Endothelial cell of umbilical vein (primary cell): ENCODE measurements around the gene CRTC1. TPM values are rescaled to one million over a fixed set of nuclear protein-coding genes. Genes with fewer than 3 reads are reported as not detected.

ENCODE experiments used
- BruUV-seq: library from RNA; stranded (reverse); fragments of 400-500 nt; replicated peaks from 2 replicates; lab custom pipeline; 2021; lab: Mats Ljungman, UMichigan
- CTCF ChIA-PET: fragments of 300-600, 350-600 bp; sonication (Branson Sonifier 250); formaldehyde crosslinking; loops from one replicate; lab custom pipeline; 2021; ENCODE audit warnings: antibody characterized with exemption, inconsistent platforms; lab: Charles Lee
- POLR2A ChIA-PET: fragments of 300-600, 350-600 bp; sonication (Branson Sonifier 250); formaldehyde crosslinking; loops from one replicate; lab custom pipeline; 2021; ENCODE audit warnings: antibody characterized with exemption, inconsistent platforms; lab: Charles Lee
- DNase-seq: peaks from one replicate; pipeline ENCODE4 v3.0.0-alpha.2; 2011; ENCODE audit warnings: low read depth, low spot score
- FAIRE-seq: peaks from 2 replicates; lab custom pipeline; 2011; peaks lifted over from hg19 to GRCh38; lab: Jason Lieb, UNC
- H2AFZ ChIP-seq: 2 replicates; pipeline ENCODE4 v1.6.0; 2012; ENCODE audit warnings: low read depth, low read length, control low read depth, inconsistent platforms
- H3K27ac ChIP-seq: 2 replicates; pipeline ENCODE4 v1.5.1; 2011; ENCODE audit warnings: low read depth, mild to moderate bottlenecking, control low read depth, low read length, moderate library complexity; ENCODE audit not compliant: insufficient read depth
- H3K27me3 ChIP-seq, 2 experiments: 2 replicates each; pipeline versions ENCODE4 v1.6.0 to v1.6.1; 2011; ENCODE audit warnings: low read length in 2 of 2, mixed read lengths in 1 of 2; ENCODE audit not compliant: control insufficient read depth in 2 of 2, insufficient read depth in 2 of 2
- H3K36me3 ChIP-seq, 2 experiments: 2 replicates in 1 of 2; 3 replicates in 1 of 2; pipeline ENCODE4 v1.5.1; 2011; ENCODE audit warnings: low read length in 2 of 2, mild to moderate bottlenecking in 1 of 2, moderate library complexity in 1 of 2; ENCODE audit not compliant: control insufficient read depth in 2 of 2, insufficient read depth in 2 of 2; ENCODE audit errors: extremely low read depth in 1 of 2
- H3K4me1 ChIP-seq: 3 replicates; pipeline ENCODE4 v1.5.1; 2011; ENCODE audit warnings: mild to moderate bottlenecking, low read length; ENCODE audit not compliant: control insufficient read depth, insufficient read depth; ENCODE audit errors: extremely low read depth
- H3K4me2 ChIP-seq: 2 replicates; pipeline ENCODE4 v1.6.1; 2011; ENCODE audit warnings: low read length, control low read depth, mixed read lengths; ENCODE audit not compliant: insufficient read depth
- H3K4me3 ChIP-seq, 3 experiments: fragments of 200-600 bp in 1 of 3; sonication (generic), shearing (Covaris generic) in 1 of 3; replicated peaks in 1 of 3; 2 replicates each; pipeline ENCODE4 v1.5.1; 2011 to 2016; ENCODE audit warnings: control low read depth in 3 of 3, low read length in 3 of 3, mild to moderate bottlenecking in 2 of 3, inconsistent platforms in 1 of 3, low read depth in 1 of 3, moderate library complexity in 1 of 3; ENCODE audit not compliant: insufficient read depth in 1 of 3
- H3K79me2 ChIP-seq: 2 replicates; pipeline ENCODE4 v1.6.0; 2012; ENCODE audit warnings: low read length, inconsistent platforms; ENCODE audit not compliant: control insufficient read depth, insufficient read depth
- H3K9ac ChIP-seq: replicated peaks from 2 replicates; pipeline ENCODE3; 2011; ENCODE audit warnings: low read length, control low read depth; ENCODE audit not compliant: insufficient read depth; ENCODE audit errors: extremely low read depth
- H3K9me1 ChIP-seq: replicated peaks from 3 replicates; pipeline ENCODE4 v1.6.0; 2011; ENCODE audit warnings: mild to moderate bottlenecking, low read length; ENCODE audit not compliant: control insufficient read depth, insufficient read depth; ENCODE audit errors: extremely low read depth
- H3K9me3 ChIP-seq: replicated peaks from 2 replicates; pipeline ENCODE4 v1.5.1; 2012; ENCODE audit warnings: low read length, inconsistent platforms; ENCODE audit not compliant: control insufficient read depth, insufficient read depth
- H4K20me1 ChIP-seq: replicated peaks from 2 replicates; pipeline ENCODE3; 2011; ENCODE audit warnings: mild to moderate bottlenecking, low read length; ENCODE audit not compliant: control insufficient read depth, insufficient read depth; ENCODE audit errors: extremely low read depth
- CTCF ChIP-seq, 2 donors: IDR thresholded peaks; 1 replicate in 1 of 2; 2 replicates in 1 of 2; pipeline ENCODE4 v1.5.1; 2011; ENCODE audit warnings: low read length in 2 of 2, mild to moderate bottlenecking in 2 of 2, moderate library complexity in 2 of 2, control low read depth in 1 of 2, inconsistent platforms in 1 of 2, low read depth in 1 of 2; ENCODE audit not compliant: insufficient read depth in 1 of 2; ENCODE audit errors: extremely low read depth in 1 of 2
- EZH2 ChIP-seq: IDR thresholded peaks from 2 replicates; pipeline ENCODE4 v1.6.1; 2012; ENCODE audit warnings: borderline replicate concordance, low read depth, mild to moderate bottlenecking, moderate library complexity, low read length, inconsistent platforms; ENCODE audit not compliant: severe bottlenecking
- FOS ChIP-seq: IDR thresholded peaks from 2 replicates; pipeline ENCODE4 v1.6.1; 2011; ENCODE audit warnings: mild to moderate bottlenecking, low read length, moderate library complexity, borderline replicate concordance; ENCODE audit not compliant: insufficient read depth
- GATA2 ChIP-seq: IDR thresholded peaks from 2 replicates; pipeline ENCODE4 v1.7.0; 2011; ENCODE audit warnings: low read depth, mild to moderate bottlenecking, moderate library complexity, mixed read lengths, low read length; ENCODE audit not compliant: insufficient read length, insufficient read depth
- JUN ChIP-seq: IDR thresholded peaks from 2 replicates; pipeline ENCODE4 v1.6.1; 2011; ENCODE audit warnings: borderline replicate concordance, low read depth; ENCODE audit not compliant: insufficient read length, insufficient read depth
- MAX ChIP-seq: IDR thresholded peaks from 2 replicates; pipeline ENCODE4 v1.6.1; 2011; ENCODE audit not compliant: insufficient read depth, insufficient read length
- MYC ChIP-seq: IDR thresholded peaks from one replicate; pipeline ENCODE4 v1.6.1; 2011; ENCODE audit warnings: mild to moderate bottlenecking, low read depth, low read length
- POLR2A ChIP-seq: IDR thresholded peaks from 2 replicates; pipeline ENCODE4 v1.6.1; 2012; ENCODE audit warnings: low read depth, mild to moderate bottlenecking, control low read depth, low read length
- POLR2AphosphoS5 ChIP-seq: IDR thresholded peaks from 2 replicates; pipeline ENCODE4 v1.6.1; 2012; ENCODE audit warnings: low read depth, mild to moderate bottlenecking, control low read depth, low read length, moderate library complexity; ENCODE audit not compliant: insufficient read depth
- dilution Hi-C: fragments of 300-500 bp; cut with MboI; formaldehyde crosslinking; loops from one replicate; pipeline ENCODE4 v1.15.0; 2019; ENCODE audit warnings: low sequenced_read_pairs; ENCODE audit not compliant: extremely low pct_ligation_motif_present
- intact Hi-C: fragments of 100-400 bp; cut with micrococcal nuclease; formaldehyde crosslinking; loops from one replicate; pipeline ENCODE4 v1.10.0; 2022
- polyA plus RNA-seq, 4 experiments: library from polyadenylated mRNA; depleted of rRNA in 3 of 4; stranded (reverse) in 3 of 4; unstranded in 1 of 4; fragments of >200 nt; gene quantifications; 2 replicates each; pipeline versions ENCODE4 v1.2.1 to v1.2.3, GENCODE V29; 2011 to 2012; ENCODE audit warnings: missing spikeins in 1 of 4
- total RNA-seq: library from RNA; stranded (reverse); gene quantifications from 2 replicates; pipeline ENCODE4 v1.2.3, GENCODE V29; 2021

The CRTC1 gene
- total and polyA plus RNA-seq, 2 donors (not counting 3 experiments of a cell fraction or from before 2014, with no cell fraction given): 4.2 to 11.4 TPM

- POLR2A ChIA-PET: no interaction called here
- Histone ChIP-seq H3K36me3 (no peaks in the 10 kb centered on the region), H2AFZ (no peak overlapping the region), H3K9me1 (no peaks in the 10 kb centered on the region), H3K9ac (no peak overlapping the region), H3K4me1 (no peaks in the 10 kb centered on the region), H3K27ac (no peak overlapping the region), H3K27me3 (no peaks in the 10 kb centered on the region), H3K4me3 (no peak overlapping the region), H3K79me2 (no peaks in the 10 kb centered on the region), H4K20me1 (no peaks in the 10 kb centered on the region), H3K4me2 (no peak overlapping the region), H3K9me3 (no peaks in the 10 kb centered on the region)
- intact Hi-C loops (loop anchor here (5.0 kb wide), 1 partner anchor 77 kb away; no protein-coding TSS in a partner anchor), dilution Hi-C loops (no loop called here)
- TF ChIP-seq POLR2AphosphoS5 (no peak), CTCF (IDR thresholded peaks at IDR 0.05; ENCODE audit: extremely low read depth in 1 of 2, insufficient read depth in 1 of 2, low read depth in 1 of 2, low read length in 2 of 2) (no peak), MAX (no peak), EZH2 (no peak), MYC (no peak), POLR2A (no peak), FOS (no peak), JUN (no peak), GATA2 (no peak)
- CTCF ChIA-PET: no interaction called here
- BruUV-seq: no TSS peak
- DNase-seq (no peak), FAIRE-seq (no peak)
Measured at GRCh38 chr19:18769989-18770528, 86.6 kb downstream of the CRTC1 start.
